ENCODE data around the gene NCOA7.

The NCOA7 gene

DNA sequence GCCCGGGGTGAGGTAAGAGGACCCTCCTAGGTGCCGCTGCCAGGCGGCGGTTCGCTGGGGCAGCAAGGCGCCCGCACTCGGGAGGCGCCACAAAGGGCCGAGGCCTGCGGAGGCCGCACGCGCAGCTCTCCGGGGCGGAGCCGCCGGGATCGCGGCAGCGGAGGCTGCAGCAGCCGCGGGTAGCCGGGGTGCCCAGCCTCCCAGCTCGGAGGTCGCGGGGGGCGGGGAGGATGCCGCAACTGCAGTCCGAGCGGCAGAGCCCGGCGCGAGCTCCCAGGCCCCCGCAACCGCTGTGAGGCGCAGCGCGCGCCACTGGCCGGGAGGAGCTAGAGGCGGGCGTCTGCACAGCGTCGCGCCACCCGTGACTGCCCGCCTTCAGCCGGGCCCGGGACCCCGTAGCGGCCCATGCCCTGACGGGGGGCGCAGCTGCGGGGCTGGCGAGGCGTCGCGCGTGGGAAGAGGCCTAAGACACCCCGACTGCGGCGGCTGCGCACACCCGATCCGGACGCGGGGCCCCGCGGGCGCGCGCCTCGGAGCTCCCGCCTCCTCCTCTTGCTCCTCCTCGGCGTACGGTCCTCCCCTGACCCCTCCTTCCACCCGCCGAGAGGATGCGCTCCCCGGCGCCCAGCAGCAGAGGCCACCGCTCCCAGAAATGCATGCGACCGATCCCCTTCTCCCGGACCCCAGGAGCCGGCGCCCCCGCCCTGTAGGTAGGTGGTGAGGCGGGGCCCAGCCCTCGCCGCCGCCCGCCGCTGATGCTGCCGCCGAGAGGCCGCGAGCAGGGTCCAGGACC, at the start of gene NCOA7:
Gene NCOA7 (plus strand): TSS at position 603 of the 793 bp plus-strand sequence. CDS start 24,395 bp downstream, outside the sequence.
- Histone ChIP-seq H3K9me2 (replicated peaks; ENCODE audit: control insufficient read depth, low read length) (no peaks in the 10 kb centered on the region), H3K4me1 (ENCODE audit: control insufficient read depth, low read length) (peaks cover 59% of the 10 kb centered on the region), H3K4me3 (ENCODE audit: low read length) (peak within 1 kb of the TSS; percentile 93), H3K79me2 (ENCODE audit: control insufficient read depth, low read length) (peaks cover 64% of the 10 kb centered on the region), H3K9me3 (ENCODE audit: control insufficient read depth, insufficient read depth, low read length) (no peaks in the 10 kb centered on the region), H3K27me3 (ENCODE audit: control insufficient read depth, low read length) (no peaks in the 10 kb centered on the region), H3K27ac (ENCODE audit: low read depth, low read length) (peak within 1 kb of the TSS; percentile 93), H3K36me3 (ENCODE audit: control insufficient read depth, low read length) (peaks cover 60% of the 10 kb centered on the region), H4K20me1 (ENCODE audit: control insufficient read depth, insufficient read depth, low read depth, low read length) (no peaks in the 10 kb centered on the region), H3K4me2 (ENCODE audit: low read length) (peak within 1 kb of the TSS; percentile 100), H3F3A (ENCODE audit: control insufficient read depth, insufficient read depth) (peaks cover 30% of the 10 kb centered on the region)
- TF ChIP-seq EZH2phosphoT487 (IDR thresholded peaks at IDR 0.05; ENCODE audit: borderline replicate concordance, low read length), result no peak
- TF ChIP-seq, protein P1, sequence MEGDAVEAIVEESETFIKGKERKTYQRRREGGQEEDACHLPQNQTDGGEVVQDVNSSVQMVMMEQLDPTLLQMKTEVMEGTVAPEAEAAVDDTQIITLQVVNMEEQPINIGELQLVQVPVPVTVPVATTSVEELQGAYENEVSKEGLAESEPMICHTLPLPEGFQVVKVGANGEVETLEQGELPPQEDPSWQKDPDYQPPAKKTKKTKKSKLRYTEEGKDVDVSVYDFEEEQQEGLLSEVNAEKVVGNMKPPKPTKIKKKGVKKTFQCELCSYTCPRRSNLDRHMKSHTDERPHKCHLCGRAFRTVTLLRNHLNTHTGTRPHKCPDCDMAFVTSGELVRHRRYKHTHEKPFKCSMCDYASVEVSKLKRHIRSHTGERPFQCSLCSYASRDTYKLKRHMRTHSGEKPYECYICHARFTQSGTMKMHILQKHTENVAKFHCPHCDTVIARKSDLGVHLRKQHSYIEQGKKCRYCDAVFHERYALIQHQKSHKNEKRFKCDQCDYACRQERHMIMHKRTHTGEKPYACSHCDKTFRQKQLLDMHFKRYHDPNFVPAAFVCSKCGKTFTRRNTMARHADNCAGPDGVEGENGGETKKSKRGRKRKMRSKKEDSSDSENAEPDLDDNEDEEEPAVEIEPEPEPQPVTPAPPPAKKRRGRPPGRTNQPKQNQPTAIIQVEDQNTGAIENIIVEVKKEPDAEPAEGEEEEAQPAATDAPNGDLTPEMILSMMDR (IDR thresholded peaks at IDR 0.05; ENCODE audit: low read depth, low read length, poor library complexity, severe bottlenecking), result no peak

GRCh38 chr6:125741336-125741735, 49.4 kb upstream of the NCOA7 start:
- peaks cover 8% of the 10 kb centered on the region for H3K27me3 ChIP-seq (ENCODE audit: control insufficient read depth, low read length)
- peaks cover 13% of the 10 kb centered on the region for H3K4me1 ChIP-seq (ENCODE audit: control insufficient read depth, low read length)
- no peaks in the 10 kb centered on the region for H4K20me1 ChIP-seq (ENCODE audit: control insufficient read depth, insufficient read depth, low read depth, low read length)
- H3K79me2 ChIP-seq (ENCODE audit: control insufficient read depth, low read length), result no peaks in the 10 kb centered on the region
- no peak overlapping the region for H3K4me3 ChIP-seq (ENCODE audit: low read length)
- no peak for TF ChIP-seq EZH2phosphoT487 (IDR thresholded peaks at IDR 0.05; ENCODE audit: borderline replicate concordance, low read length)
- TF ChIP-seq, protein P1 (IDR thresholded peaks at IDR 0.05; ENCODE audit: low read depth, low read length, poor library complexity, severe bottlenecking), result no peak
- no peaks in the 10 kb centered on the region for H3K9me2 ChIP-seq (replicated peaks; ENCODE audit: control insufficient read depth, low read length)
- no peaks in the 10 kb centered on the region for H3K9me3 ChIP-seq (ENCODE audit: control insufficient read depth, insufficient read depth, low read length)
- no peak overlapping the region for H3K4me2 ChIP-seq (ENCODE audit: low read length)
- no peak overlapping the region for H3K27ac ChIP-seq (ENCODE audit: low read depth, low read length)
- H3F3A ChIP-seq (ENCODE audit: control insufficient read depth, insufficient read depth), result no peaks in the 10 kb centered on the region
- H3K36me3 ChIP-seq (ENCODE audit: control insufficient read depth, low read length), result no peaks in the 10 kb centered on the region

GRCh38 chr6:125742024-125742423, 48.7 kb upstream of the NCOA7 start:
- no peak overlapping the region for H3K27ac ChIP-seq (ENCODE audit: low read depth, low read length)
- H3K4me1 ChIP-seq (ENCODE audit: control insufficient read depth, low read length), result peaks cover 20% of the 10 kb centered on the region
- H3K27me3 ChIP-seq (ENCODE audit: control insufficient read depth, low read length), result peaks cover 15% of the 10 kb centered on the region
- no peak for TF ChIP-seq EZH2phosphoT487 (IDR thresholded peaks at IDR 0.05; ENCODE audit: borderline replicate concordance, low read length)
- TF ChIP-seq, protein P1 (IDR thresholded peaks at IDR 0.05; ENCODE audit: low read depth, low read length, poor library complexity, severe bottlenecking), result no peak
- no peaks in the 10 kb centered on the region for H3K36me3 ChIP-seq (ENCODE audit: control insufficient read depth, low read length)
- no peak overlapping the region for H3K4me3 ChIP-seq (ENCODE audit: low read length)
- no peak overlapping the region for H3K4me2 ChIP-seq (ENCODE audit: low read length)
- H3K9me2 ChIP-seq (replicated peaks; ENCODE audit: control insufficient read depth, low read length), result no peaks in the 10 kb centered on the region
- H3K9me3 ChIP-seq (ENCODE audit: control insufficient read depth, insufficient read depth, low read length), result no peaks in the 10 kb centered on the region
- H3F3A ChIP-seq (ENCODE audit: control insufficient read depth, insufficient read depth), result peaks cover 2% of the 10 kb centered on the region
- H3K79me2 ChIP-seq (ENCODE audit: control insufficient read depth, low read length), result no peaks in the 10 kb centered on the region
- H4K20me1 ChIP-seq (ENCODE audit: control insufficient read depth, insufficient read depth, low read depth, low read length), result no peaks in the 10 kb centered on the region
